Measurements from ENCODE around the gene PPAN. TPM values are rescaled to one million over a fixed set of nuclear protein-coding genes. Genes with fewer than 3 reads are reported as not detected.

Gene PPAN
- total RNA-seq, 1 experiment from 2014 or later: 25.0 TPM

- DNase-seq (ENCODE audit: low read depth): no peak
These were observed 13.4 kb upstream of the PPAN start for GRCh38 chr19:10092648-10093294.

GRCh38 chr19:10093295-10094186 is 12.6 kb upstream of the PPAN start:
- DNase-seq (ENCODE audit: low read depth): peak; percentile 45

GRCh38 chr19:10095622-10095947 is 10.6 kb upstream of the PPAN start:
- no peak for DNase-seq (ENCODE audit: low read depth)

GRCh38 chr19:10095948-10096614 is 10.1 kb upstream of the PPAN start:
- DNase-seq (ENCODE audit: low read depth): peak; percentile 85

GRCh38 chr19:10096615-10096963 is 9.6 kb upstream of the PPAN start:
- DNase-seq (ENCODE audit: low read depth): peak; percentile 39

- no peak for DNase-seq (ENCODE audit: low read depth)
These were observed 5.9 kb upstream of the PPAN start for GRCh38 chr19:10100163-10100785.

- no peak for DNase-seq (ENCODE audit: low read depth)
These were observed 3.4 kb upstream of the PPAN start for GRCh38 chr19:10102787-10103236.

- DNase-seq (ENCODE audit: low read depth): no peak
These were observed 2.0 kb upstream of the PPAN start for GRCh38 chr19:10104130-10104513.

GRCh38 chr19:10104665-10105508 is 1.3 kb upstream of the PPAN start:
- no peak for DNase-seq (ENCODE audit: low read depth)

GRCh38 chr19:10105509-10106099 is 558 bp upstream of the PPAN start:
- DNase-seq (ENCODE audit: low read depth): no peak

- no peak for DNase-seq (ENCODE audit: low read depth)
These were observed 1.1 kb downstream of the PPAN start for GRCh38 chr19:10107254-10107653.

- no peak for DNase-seq (ENCODE audit: low read depth)
These were observed 1.7 kb downstream of the PPAN start for GRCh38 chr19:10107817-10108367.

- no peak for DNase-seq (ENCODE audit: low read depth)
These were observed 3.4 kb downstream of the PPAN start for GRCh38 chr19:10109528-10109927.

- no peak for DNase-seq (ENCODE audit: low read depth)
These were observed 4.2 kb downstream of the PPAN start for GRCh38 chr19:10110076-10110971.

GRCh38 chr19:10110972-10111317 is 4.8 kb downstream of the PPAN start:
- no peak for DNase-seq (ENCODE audit: low read depth)

GRCh38 chr19:10111405-10111811 is 5.2 kb downstream of the PPAN start, which contains the start of gene P2RY11:
TSS of gene P2RY11 (plus strand) at chr19:10111693. CDS start at chr19:10111722, 29 bp downstream.
- no peak for DNase-seq (ENCODE audit: low read depth)

- peak; percentile 42 for DNase-seq (ENCODE audit: low read depth)
These were observed 6.0 kb downstream of the PPAN start for GRCh38 chr19:10112037-10112761.

- DNase-seq (ENCODE audit: low read depth): no peak
These were observed 6.9 kb downstream of the PPAN start for GRCh38 chr19:10112895-10113591.
